ENCODE data around the gene TBKBP1.

The TBKBP1 gene

GRCh38 chr17:47716375-47716774, 22.4 kb downstream of the TBKBP1 start:
- Histone ChIP-seq H3K4me2 (no peak overlapping the region), H3K27ac (no peak overlapping the region), H3K9ac (no peak overlapping the region), H3K36me3 (ENCODE audit: insufficient read depth) (no peaks in the 10 kb centered on the region), H4K20me1 (ENCODE audit: insufficient read depth) (no peaks in the 10 kb centered on the region), H3K4me3 (IDR thresholded peaks at IDR 0.05; ENCODE audit: insufficient read depth, low read depth, low read length) (no peak overlapping the region), H3K4me1 (ENCODE audit: low read depth, poor library complexity, severe bottlenecking) (peaks cover 45% of the 10 kb centered on the region), H2AFZ (ENCODE audit: low read depth) (no peak overlapping the region), H3K79me2 (ENCODE audit: insufficient read depth, low read depth) (no peaks in the 10 kb centered on the region), H3K27me3 (ENCODE audit: insufficient read depth, low read depth) (no peaks in the 10 kb centered on the region; the same call in 1 of the 2 replicates)
- TF ChIP-seq CTCF (conservative IDR thresholded peaks at IDR 0.05; ENCODE audit: low read depth, low read length), result no peak

GRCh38 chr17:47717261-47717697, 23.3 kb downstream of the TBKBP1 start:
- TF ChIP-seq CTCF (conservative IDR thresholded peaks at IDR 0.05; ENCODE audit: low read depth, low read length), result no peak; the same call in 1 of the 2 replicates
- Histone ChIP-seq H3K4me3 (IDR thresholded peaks at IDR 0.05; ENCODE audit: insufficient read depth, low read depth, low read length) (no peak overlapping the region), H3K27me3 (ENCODE audit: insufficient read depth, low read depth) (no peaks in the 10 kb centered on the region; the same call in 1 of the 2 replicates), H3K36me3 (ENCODE audit: insufficient read depth) (no peaks in the 10 kb centered on the region), H3K79me2 (ENCODE audit: insufficient read depth, low read depth) (no peaks in the 10 kb centered on the region), H2AFZ (ENCODE audit: low read depth) (no peak overlapping the region), H3K4me1 (ENCODE audit: low read depth, poor library complexity, severe bottlenecking) (peaks cover 45% of the 10 kb centered on the region), H3K4me2 (peak overlapping the region; percentile 9; the same call in 1 of the 2 replicates), H3K27ac (no peak overlapping the region), H4K20me1 (ENCODE audit: insufficient read depth) (no peaks in the 10 kb centered on the region), H3K9ac (no peak overlapping the region)

GRCh38 chr17:47717979-47718621, 24.1 kb downstream of the TBKBP1 start:
- Histone ChIP-seq H2AFZ (ENCODE audit: low read depth) (peak overlapping the region; percentile 28; the same call in 1 of the 2 replicates), H3K27me3 (ENCODE audit: insufficient read depth, low read depth) (no peaks in the 10 kb centered on the region), H3K4me3 (IDR thresholded peaks at IDR 0.05; ENCODE audit: insufficient read depth, low read depth, low read length) (no peak overlapping the region), H3K79me2 (ENCODE audit: insufficient read depth, low read depth) (no peaks in the 10 kb centered on the region), H3K4me1 (ENCODE audit: low read depth, poor library complexity, severe bottlenecking) (peaks cover 45% of the 10 kb centered on the region), H3K27ac (peak overlapping the region; percentile 45; the same call in 1 of the 2 replicates), H4K20me1 (ENCODE audit: insufficient read depth) (no peaks in the 10 kb centered on the region), H3K9ac (no peak overlapping the region), H3K4me2 (peak overlapping the region; percentile 98), H3K36me3 (ENCODE audit: insufficient read depth) (no peaks in the 10 kb centered on the region)
- no peak for TF ChIP-seq CTCF (conservative IDR thresholded peaks at IDR 0.05; ENCODE audit: low read depth, low read length)

- Histone ChIP-seq H3K4me1 (ENCODE audit: low read depth, poor library complexity, severe bottlenecking) (peaks cover 45% of the 10 kb centered on the region), H3K4me2 (peak overlapping the region; percentile 98), H3K4me3 (IDR thresholded peaks at IDR 0.05; ENCODE audit: insufficient read depth, low read depth, low read length) (no peak overlapping the region), H3K27ac (peak overlapping the region; percentile 45; the same call in 1 of the 2 replicates), H3K9ac (0 out of 2 replicates have a peak overlapping the region, but pooled peaks have one; percentile 14), H3K79me2 (ENCODE audit: insufficient read depth, low read depth) (no peaks in the 10 kb centered on the region), H2AFZ (ENCODE audit: low read depth) (peak overlapping the region; percentile 28; the same call in 1 of the 2 replicates), H4K20me1 (ENCODE audit: insufficient read depth) (no peaks in the 10 kb centered on the region), H3K27me3 (ENCODE audit: insufficient read depth, low read depth) (no peaks in the 10 kb centered on the region), H3K36me3 (ENCODE audit: insufficient read depth) (no peaks in the 10 kb centered on the region)
- no peak for TF ChIP-seq CTCF (conservative IDR thresholded peaks at IDR 0.05; ENCODE audit: low read depth, low read length)
These were observed 24.9 kb downstream of the TBKBP1 start for GRCh38 chr17:47718634-47719405.
